PC-3 (cell line): ENCODE results near the gene TMOD2. TPM values are rescaled to one million over a fixed set of nuclear protein-coding genes. Genes with fewer than 3 reads are reported as not detected.

Source experiments
- ATAC-seq: fragments of 200-7000 bp; cut with Tn5 transposase; 2 replicates; pipeline ENCODE4 v1.9.1; 2020; ENCODE audit warnings: mild to moderate bottlenecking, moderate library complexity
- BruUV-seq: library from RNA; stranded (reverse); fragments of 400-500 nt; replicated peaks from 2 replicates; lab custom pipeline; 2021; lab: Mats Ljungman, UMichigan
- CTCF ChIA-PET: fragments of 300-600 bp; sonication (Branson Sonifier 250); formaldehyde crosslinking; loops from one replicate; lab custom pipeline; 2022; ENCODE audit warnings: antibody characterized with exemption; lab: Charles Lee
- POLR2A ChIA-PET: fragments of 300-600 bp; sonication (Branson Sonifier 250); formaldehyde crosslinking; loops from one replicate; lab custom pipeline; 2022; ENCODE audit warnings: antibody characterized with exemption; ENCODE audit not compliant: unreplicated experiment; lab: Charles Lee
- DNase-seq: peaks from one replicate; pipeline ENCODE4 v3.0.0-alpha.2; 2015
- H2AFZ ChIP-seq: fragments of 300-600 bp; sonication (generic); 2 replicates; pipeline ENCODE4 v1.6.0; 2016; ENCODE audit warnings: antibody characterized with exemption, low read length
- H3F3A ChIP-seq: fragments of 300-600 bp; sonication (generic); one replicate; pipeline ENCODE4 v1.6.0; 2017; ENCODE audit warnings: antibody characterized with exemption, low read length, control low read depth, mild to moderate bottlenecking; ENCODE audit not compliant: unreplicated experiment
- H3K27ac ChIP-seq: fragments of 300-600 bp; sonication (generic); 2 replicates; pipeline ENCODE4 v1.5.1; 2016; ENCODE audit warnings: mild to moderate bottlenecking, low read length
- H3K27me3 ChIP-seq: fragments of 300-600 bp; sonication (generic); 2 replicates; pipeline ENCODE4 v1.6.1; 2016; ENCODE audit warnings: low read length, mixed read lengths
- H3K36me3 ChIP-seq: fragments of 300-600 bp; sonication (generic); 2 replicates; pipeline ENCODE4 v1.6.1; 2016; ENCODE audit warnings: low read depth, mixed run types, low read length, mixed read lengths
- H3K4me1 ChIP-seq: fragments of 300-600 bp; sonication (generic); 2 replicates; pipeline ENCODE4 v1.5.1; 2016; ENCODE audit warnings: low read length; ENCODE audit not compliant: insufficient read depth
- H3K4me2 ChIP-seq: fragments of 300-600 bp; sonication (generic); 2 replicates; pipeline ENCODE4 v1.6.0; 2016; ENCODE audit warnings: low read length
- H3K4me3 ChIP-seq: fragments of 300-600 bp; sonication (generic); 2 replicates; pipeline ENCODE4 v1.5.1; 2016; ENCODE audit warnings: mild to moderate bottlenecking, low read length, mixed read lengths
- H3K79me2 ChIP-seq: fragments of 300-600 bp; sonication (generic); 2 replicates; pipeline ENCODE4 v1.6.1; 2017; ENCODE audit warnings: low read length, mixed read lengths
- H3K9ac ChIP-seq: fragments of 300-600 bp; sonication (generic); 2 replicates; pipeline ENCODE4 v1.6.0; 2016; ENCODE audit warnings: mild to moderate bottlenecking, low read length
- H3K9me2 ChIP-seq: fragments of 300-600 bp; sonication (generic); replicated peaks from 2 replicates; pipeline ENCODE4 v1.6.1; 2016; ENCODE audit warnings: mixed run types, low read length, mixed read lengths
- H3K9me3 ChIP-seq: fragments of 300-600 bp; sonication (generic); 2 replicates; pipeline ENCODE4 v1.6.1; 2016; ENCODE audit warnings: low read length, mixed read lengths
- H4K20me1 ChIP-seq: fragments of 300-600 bp; sonication (generic); 2 replicates; pipeline ENCODE4 v1.6.1; 2016; ENCODE audit warnings: low read length, mixed read lengths
- EZH2 ChIP-seq: fragments of 300-600 bp; sonication (generic); IDR thresholded peaks from one replicate; pipeline ENCODE4 v1.6.1; 2017; ENCODE audit warnings: antibody characterized with exemption, mild to moderate bottlenecking, low read length; ENCODE audit not compliant: unreplicated experiment
- EZH2phosphoT487 ChIP-seq: fragments of 300-600 bp; sonication (generic); IDR thresholded peaks from 2 replicates; pipeline ENCODE4 v1.6.1; 2018; ENCODE audit warnings: mild to moderate bottlenecking, antibody characterized with exemption, low read length, borderline replicate concordance
- intact Hi-C: fragments of 100-400 bp; cut with micrococcal nuclease; formaldehyde crosslinking; loops from 2 replicates; pipeline ENCODE4 v1.9.0; 2023
- total RNA-seq: library from RNA; depleted of rRNA; stranded (reverse); fragments of >200 nt; gene quantifications from 2 replicates; pipeline ENCODE4 v1.2.3, GENCODE V29; 2014
- TF ChIP-seq, protein P1 (sequence below): fragments of 300-600 bp; sonication (generic); conservative IDR thresholded peaks from 2 replicates; pipeline ENCODE4 v1.5.1; 2017; ENCODE audit warnings: antibody characterized with exemption, low read depth, mild to moderate bottlenecking, low read length

The TMOD2 gene
- total RNA-seq, 1 experiment from 2014 or later: 0.95 TPM

DNA sequence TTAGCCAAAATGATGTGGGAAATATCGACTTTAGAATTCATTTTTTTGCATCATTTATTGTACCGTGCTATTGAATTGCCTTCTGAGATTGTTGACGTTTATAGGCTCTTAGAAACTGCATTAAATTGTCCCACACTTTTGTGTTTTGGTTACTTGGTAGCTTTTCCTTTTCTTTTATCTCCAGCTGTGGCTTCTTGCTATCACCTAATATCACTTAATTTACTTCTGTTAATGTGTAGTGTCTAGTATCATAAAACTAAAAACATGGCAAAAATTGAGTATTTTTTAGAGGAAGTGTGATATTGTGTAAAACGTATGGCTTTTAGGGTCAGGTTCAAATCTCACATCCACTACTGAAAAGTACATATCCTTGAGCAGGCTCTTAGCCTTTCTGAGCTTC lies 89.3 kb downstream of the TMOD2 start:
- H3K79me2 ChIP-seq: peaks cover 100% of the 10 kb centered on the region
- H3F3A ChIP-seq: no peaks in the 10 kb centered on the region
- H3K9ac ChIP-seq: no peak overlapping the region
- BruUV-seq: no TSS peak
- ChIA-PET CTCF (no interaction called here), POLR2A (no interaction called here)
- H3K4me2 ChIP-seq: no peak overlapping the region
- no peaks in the 10 kb centered on the region for H3K36me3 ChIP-seq
- peaks cover 16% of the 10 kb centered on the region; the same call in 1 of the 2 replicates for H4K20me1 ChIP-seq
- peaks cover 41% of the 10 kb centered on the region for H3K4me1 ChIP-seq
- TF ChIP-seq, protein P1, sequence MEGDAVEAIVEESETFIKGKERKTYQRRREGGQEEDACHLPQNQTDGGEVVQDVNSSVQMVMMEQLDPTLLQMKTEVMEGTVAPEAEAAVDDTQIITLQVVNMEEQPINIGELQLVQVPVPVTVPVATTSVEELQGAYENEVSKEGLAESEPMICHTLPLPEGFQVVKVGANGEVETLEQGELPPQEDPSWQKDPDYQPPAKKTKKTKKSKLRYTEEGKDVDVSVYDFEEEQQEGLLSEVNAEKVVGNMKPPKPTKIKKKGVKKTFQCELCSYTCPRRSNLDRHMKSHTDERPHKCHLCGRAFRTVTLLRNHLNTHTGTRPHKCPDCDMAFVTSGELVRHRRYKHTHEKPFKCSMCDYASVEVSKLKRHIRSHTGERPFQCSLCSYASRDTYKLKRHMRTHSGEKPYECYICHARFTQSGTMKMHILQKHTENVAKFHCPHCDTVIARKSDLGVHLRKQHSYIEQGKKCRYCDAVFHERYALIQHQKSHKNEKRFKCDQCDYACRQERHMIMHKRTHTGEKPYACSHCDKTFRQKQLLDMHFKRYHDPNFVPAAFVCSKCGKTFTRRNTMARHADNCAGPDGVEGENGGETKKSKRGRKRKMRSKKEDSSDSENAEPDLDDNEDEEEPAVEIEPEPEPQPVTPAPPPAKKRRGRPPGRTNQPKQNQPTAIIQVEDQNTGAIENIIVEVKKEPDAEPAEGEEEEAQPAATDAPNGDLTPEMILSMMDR: no peak
- TF ChIP-seq EZH2 (no peak), EZH2phosphoT487 (no peak)
- intact Hi-C loops: no loop called here
- H2AFZ ChIP-seq: no peak overlapping the region
- no peaks in the 10 kb centered on the region for H3K9me2 ChIP-seq
- DNase-seq (no peak), ATAC-seq (no peak)
- H3K9me3 ChIP-seq: no peaks in the 10 kb centered on the region
- no peaks in the 10 kb centered on the region for H3K27me3 ChIP-seq
- H3K27ac ChIP-seq: no peak overlapping the region
- no peak overlapping the region for H3K4me3 ChIP-seq

DNA sequence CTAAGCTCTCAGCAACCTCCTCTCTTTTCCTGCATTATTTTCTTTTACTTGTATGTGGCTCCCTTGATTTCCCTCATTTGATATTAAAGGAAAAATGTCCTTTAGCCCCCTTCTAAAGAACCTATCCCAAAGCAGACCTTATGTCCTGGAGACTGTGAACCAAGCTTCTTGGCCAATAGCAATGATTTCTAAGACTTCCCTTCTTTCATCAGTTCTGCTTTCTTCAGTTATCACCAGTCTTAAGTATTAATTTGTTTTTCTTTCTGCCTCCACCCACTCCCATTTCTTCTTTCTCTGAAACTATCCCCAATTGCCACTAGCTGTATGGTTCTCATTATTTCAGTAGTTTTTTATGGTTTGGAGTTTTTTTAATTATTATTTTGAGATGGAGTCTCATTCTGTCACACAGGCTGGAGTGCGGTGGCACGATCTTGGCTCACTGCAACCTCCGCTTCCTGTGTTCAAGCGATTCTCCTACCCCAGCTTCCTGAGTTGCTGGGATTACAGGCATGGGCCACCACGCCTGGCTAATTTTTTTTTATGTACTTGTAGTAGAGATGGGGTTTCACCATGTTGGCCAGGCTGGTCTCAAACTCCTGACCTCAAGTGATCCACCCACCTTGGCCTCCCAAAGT lies 90.1 kb downstream of the TMOD2 start:
- ChIA-PET POLR2A (no interaction called here), CTCF (no interaction called here)
- intact Hi-C loops: no loop called here
- no peak overlapping the region for H3K4me3 ChIP-seq
- H3K4me2 ChIP-seq: no peak overlapping the region
- H3K36me3 ChIP-seq: no peaks in the 10 kb centered on the region
- no peaks in the 10 kb centered on the region for H3F3A ChIP-seq
- no peaks in the 10 kb centered on the region for H3K9me2 ChIP-seq
- no peaks in the 10 kb centered on the region for H3K9me3 ChIP-seq
- no peaks in the 10 kb centered on the region for H3K27me3 ChIP-seq
- H3K27ac ChIP-seq: no peak overlapping the region
- ATAC-seq (no peak), DNase-seq (no peak)
- peaks cover 12% of the 10 kb centered on the region; the same call in 1 of the 2 replicates for H4K20me1 ChIP-seq
- no peak overlapping the region for H2AFZ ChIP-seq
- H3K9ac ChIP-seq: no peak overlapping the region
- TF ChIP-seq, protein P1: no peak
- TF ChIP-seq EZH2phosphoT487: no peak
- no peak for TF ChIP-seq EZH2
- peaks cover 49% of the 10 kb centered on the region for H3K4me1 ChIP-seq
- H3K79me2 ChIP-seq: peaks cover 98% of the 10 kb centered on the region
- no TSS peak for BruUV-seq

DNA sequence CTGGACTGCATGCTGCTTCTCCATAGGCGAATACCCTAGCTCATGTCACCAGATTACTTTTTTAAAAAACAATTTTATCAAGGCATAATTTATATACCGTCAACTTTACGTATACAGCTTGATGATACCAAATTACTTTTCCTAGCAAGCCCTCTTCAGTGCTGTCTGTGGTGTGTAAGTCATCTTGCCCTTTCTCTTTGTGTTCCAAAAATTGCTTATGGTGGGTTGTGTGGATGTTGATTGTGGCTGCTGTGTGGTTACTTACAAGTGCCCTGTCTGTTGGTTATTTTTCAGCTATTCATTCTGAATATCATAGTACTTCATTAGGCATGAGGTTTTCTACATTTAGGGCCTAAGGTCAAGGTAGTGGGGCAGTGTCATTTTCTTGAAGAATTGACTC lies 90.9 kb downstream of the TMOD2 start:
- BruUV-seq: no TSS peak
- Histone ChIP-seq H3F3A (no peaks in the 10 kb centered on the region), H3K9me2 (no peaks in the 10 kb centered on the region), H3K4me2 (peak overlapping the region; percentile 59), H3K4me1 (peaks cover 52% of the 10 kb centered on the region), H4K20me1 (peaks cover 12% of the 10 kb centered on the region; the same call in 1 of the 2 replicates), H3K36me3 (no peaks in the 10 kb centered on the region), H3K27ac (no peak overlapping the region), H2AFZ (no peak overlapping the region), H3K27me3 (no peaks in the 10 kb centered on the region), H3K79me2 (peaks cover 98% of the 10 kb centered on the region), H3K9ac (no peak overlapping the region), H3K9me3 (no peaks in the 10 kb centered on the region), H3K4me3 (no peak overlapping the region)
- ATAC-seq: no peak
- ChIA-PET POLR2A (no interaction called here), CTCF (interaction anchor here (0.6 kb wide), 1 partner anchor 65 kb away, joined by 3 read pairs; no protein-coding TSS in a partner anchor)
- TF ChIP-seq EZH2phosphoT487 (no peak), EZH2 (no peak)
- TF ChIP-seq, protein P1: no peak
- no peak for DNase-seq
- intact Hi-C loops: no loop called here
